ENCODE results near the gene ATG4D. TPM values are rescaled to one million over a fixed set of nuclear protein-coding genes. Genes with fewer than 3 reads are reported as not detected.
A peak's percentile ranks its signal among the peaks of the same experiment; 100 is the strongest.
"Not testable (repeated sequence)": the region's sequence is repeated elsewhere in the genome, so short reads cannot be mapped to it uniquely, and the experiment has no call there.

The ATG4D gene
- total RNA-seq, 1 experiment from 2014 or later = 25.5 TPM

- Histone ChIP-seq H3K27ac (no peak overlapping the region), H3K9me3 (replicated peaks) (no peaks in the 10 kb centered on the region)
- no peak for DNase-seq
Measured at GRCh38 chr19:10535613-10536012, 8.1 kb upstream of the ATG4D start.

GRCh38 chr19:10537668-10538067 is 6.0 kb upstream of the ATG4D start:
- no peaks in the 10 kb centered on the region for H3K27me3 ChIP-seq
- DNase-seq = no peak
- peaks cover 3% of the 10 kb centered on the region; the same call in 1 of the 2 replicates for H3K4me1 ChIP-seq
- H3K4me3 ChIP-seq = no peak overlapping the region
- no peaks in the 10 kb centered on the region for H3K9me3 ChIP-seq (replicated peaks)
- H3K36me3 ChIP-seq = no peaks in the 10 kb centered on the region
- no peak overlapping the region for H3K27ac ChIP-seq

More at GRCh38 chr19:10535613-10536012, 8.1 kb upstream of the ATG4D start:
- no peaks in the 10 kb centered on the region for H3K36me3 ChIP-seq
- H3K27me3 ChIP-seq = no peaks in the 10 kb centered on the region
- no peak overlapping the region for H3K4me3 ChIP-seq
- H3K4me1 ChIP-seq = peaks cover 3% of the 10 kb centered on the region; the same call in 1 of the 2 replicates

GRCh38 chr19:10538204-10538983 is 5.3 kb upstream of the ATG4D start:
- Histone ChIP-seq H3K36me3 (no peaks in the 10 kb centered on the region), H3K27me3 (no peaks in the 10 kb centered on the region), H3K9me3 (replicated peaks) (no peaks in the 10 kb centered on the region), H3K27ac (no peak overlapping the region), H3K4me1 (peaks cover 3% of the 10 kb centered on the region; the same call in 1 of the 2 replicates), H3K4me3 (no peak overlapping the region)
- DNase-seq = no peak

GRCh38 chr19:10539016-10539415 is 4.7 kb upstream of the ATG4D start:
- H3K4me3 ChIP-seq; H3K27me3 ChIP-seq; DNase-seq; H3K27ac ChIP-seq; H3K9me3 ChIP-seq (replicated peaks); H3K36me3 ChIP-seq; H3K4me1 ChIP-seq: not testable (repeated sequence)

GRCh38 chr19:10543059-10543419 is 665 bp upstream of the ATG4D start:
- Histone ChIP-seq H3K4me3 (no peak overlapping the region), H3K36me3 (no peaks in the 10 kb centered on the region), H3K9me3 (replicated peaks) (no peaks in the 10 kb centered on the region), H3K27ac (no peak overlapping the region), H3K27me3 (no peaks in the 10 kb centered on the region), H3K4me1 (no peaks in the 10 kb centered on the region)
- no peak for DNase-seq

GRCh38 chr19:10544242-10544752 is 593 bp downstream of the ATG4D start:
- Histone ChIP-seq H3K27me3 (no peaks in the 10 kb centered on the region), H3K9me3 (replicated peaks) (no peaks in the 10 kb centered on the region), H3K36me3 (no peaks in the 10 kb centered on the region; the same call in 1 of the 2 replicates), H3K4me1 (no peaks in the 10 kb centered on the region), H3K27ac (peak overlapping the region; percentile 51; the same call in 1 of the 2 replicates), H3K4me3 (peak overlapping the region; percentile 98)
- no peak for DNase-seq

- Histone ChIP-seq H3K36me3 (peaks cover 3% of the 10 kb centered on the region), H3K27me3 (no peaks in the 10 kb centered on the region), H3K27ac (no peak overlapping the region), H3K4me1 (no peaks in the 10 kb centered on the region), H3K4me3 (no peak overlapping the region), H3K9me3 (replicated peaks) (no peaks in the 10 kb centered on the region)
- no peak for DNase-seq
Measured at GRCh38 chr19:10544753-10545251, 1.1 kb downstream of the ATG4D start.

- no peak for DNase-seq
- Histone ChIP-seq H3K36me3 (peaks cover 3% of the 10 kb centered on the region), H3K9me3 (replicated peaks) (no peaks in the 10 kb centered on the region), H3K27me3 (no peaks in the 10 kb centered on the region), H3K4me3 (no peak overlapping the region), H3K4me1 (no peaks in the 10 kb centered on the region), H3K27ac (no peak overlapping the region)
Measured at GRCh38 chr19:10546817-10547216, 3.1 kb downstream of the ATG4D start.

GRCh38 chr19:10548746-10549276 is 5.1 kb downstream of the ATG4D start:
- Histone ChIP-seq H3K9me3 (replicated peaks) (no peaks in the 10 kb centered on the region), H3K27me3 (no peaks in the 10 kb centered on the region), H3K4me3 (no peak overlapping the region), H3K27ac (no peak overlapping the region), H3K36me3 (peaks cover 21% of the 10 kb centered on the region), H3K4me1 (no peaks in the 10 kb centered on the region)
- DNase-seq = no peak

GRCh38 chr19:10549733-10550132 is 6.0 kb downstream of the ATG4D start:
- DNase-seq = no peak
- no peak overlapping the region for H3K4me3 ChIP-seq
- H3K27ac ChIP-seq = no peak overlapping the region
- peaks cover 28% of the 10 kb centered on the region for H3K36me3 ChIP-seq
- no peaks in the 10 kb centered on the region for H3K4me1 ChIP-seq
- no peaks in the 10 kb centered on the region for H3K9me3 ChIP-seq (replicated peaks)
- H3K27me3 ChIP-seq = no peaks in the 10 kb centered on the region

GRCh38 chr19:10550336-10550735 is 6.6 kb downstream of the ATG4D start:
- no peak overlapping the region for H3K4me3 ChIP-seq
- H3K27me3 ChIP-seq = no peaks in the 10 kb centered on the region
- no peak overlapping the region for H3K27ac ChIP-seq
- peaks cover 31% of the 10 kb centered on the region for H3K36me3 ChIP-seq
- H3K4me1 ChIP-seq = no peaks in the 10 kb centered on the region
- H3K9me3 ChIP-seq (replicated peaks) = no peaks in the 10 kb centered on the region
- no peak for DNase-seq

- H3K4me3 ChIP-seq; DNase-seq; H3K9me3 ChIP-seq (replicated peaks); H3K4me1 ChIP-seq; H3K27me3 ChIP-seq; H3K27ac ChIP-seq: not testable (repeated sequence)
- H3K36me3 ChIP-seq = peaks cover 38% of the 10 kb centered on the region
Measured at GRCh38 chr19:10551006-10551405, 7.3 kb downstream of the ATG4D start.

- H3K4me1 ChIP-seq = no peaks in the 10 kb centered on the region
- no peak overlapping the region for H3K4me3 ChIP-seq
- H3K27ac ChIP-seq = no peak overlapping the region
- peak in 1 of 2 experiments; percentile 46 for DNase-seq
- H3K9me3 ChIP-seq (replicated peaks) = no peaks in the 10 kb centered on the region
- H3K36me3 ChIP-seq = peaks cover 41% of the 10 kb centered on the region
- H3K27me3 ChIP-seq = no peaks in the 10 kb centered on the region
Measured at GRCh38 chr19:10551698-10552301, 8.1 kb downstream of the ATG4D start.

- Histone ChIP-seq H3K27ac (no peak overlapping the region), H3K27me3 (no peaks in the 10 kb centered on the region), H3K9me3 (replicated peaks) (no peaks in the 10 kb centered on the region), H3K4me3 (no peak overlapping the region), H3K36me3 (peaks cover 41% of the 10 kb centered on the region), H3K4me1 (no peaks in the 10 kb centered on the region)
- DNase-seq = peak; percentile 55 to 64
Measured at GRCh38 chr19:10552510-10553053, 8.9 kb downstream of the ATG4D start.

Measured in SJCRH30 (cell line).